ENCODE data around the gene STX10.

STX10 gene

GRCh38 chr19:13139633-13140311 lies 10.4 kb downstream of the STX10 start:
- no peak for DNase-seq (ENCODE audit: low spot score)

- DNase-seq (ENCODE audit: low spot score) = no peak
Observed at GRCh38 chr19:13138916-13139198, 11.3 kb downstream of the STX10 start.

GRCh38 chr19:13138171-13138915 lies 11.8 kb downstream of the STX10 start:
- no peak for DNase-seq (ENCODE audit: low spot score)

GRCh38 chr19:13137290-13137794 lies 12.8 kb downstream of the STX10 start:
- DNase-seq (ENCODE audit: low spot score) = no peak

- no peak for DNase-seq (ENCODE audit: low spot score)
Observed at GRCh38 chr19:13135068-13136062, 14.8 kb downstream of the STX10 start.

- DNase-seq (ENCODE audit: low spot score) = no peak
Observed at GRCh38 chr19:13134626-13135025, 15.5 kb downstream of the STX10 start.

- DNase-seq (ENCODE audit: low spot score) = no peak
Observed at GRCh38 chr19:13133241-13133870, 16.8 kb downstream of the STX10 start.

- no peak for DNase-seq (ENCODE audit: low spot score)
Observed at GRCh38 chr19:13132471-13133180, 17.5 kb downstream of the STX10 start.

- no peak for DNase-seq (ENCODE audit: low spot score)
Observed at GRCh38 chr19:13130886-13131490, 19.2 kb downstream of the STX10 start.

GRCh38 chr19:13129384-13129783 lies 20.8 kb downstream of the STX10 start:
- no peak for DNase-seq (ENCODE audit: low spot score)

GRCh38 chr19:13128583-13128982 lies 21.6 kb downstream of the STX10 start:
- no peak for DNase-seq (ENCODE audit: low spot score)

- DNase-seq (ENCODE audit: low spot score) = no peak
Observed at GRCh38 chr19:13127811-13128575, 22.2 kb downstream of the STX10 start.

GRCh38 chr19:13127051-13127450 lies 23.1 kb downstream of the STX10 start:
- DNase-seq (ENCODE audit: low spot score) = peak; percentile 46

GRCh38 chr19:13122980-13123957 lies 26.9 kb downstream of the STX10 start:
- DNase-seq (ENCODE audit: low spot score) = no peak

GRCh38 chr19:13122275-13122878 lies 27.8 kb downstream of the STX10 start:
- no peak for DNase-seq (ENCODE audit: low spot score)

GRCh38 chr19:13121551-13122274 lies 28.5 kb downstream of the STX10 start:
- no peak for DNase-seq (ENCODE audit: low spot score)

- DNase-seq (ENCODE audit: low spot score) = no peak
Observed at GRCh38 chr19:13120817-13121216, 29.4 kb downstream of the STX10 start.

GRCh38 chr19:13120031-13120430 lies 30.1 kb downstream of the STX10 start:
- no peak for DNase-seq (ENCODE audit: low spot score)

Data from cerebellar cortex (tissue), 1 donor.